H1 (cell line): ENCODE data around the gene ACTL8. TPM values are rescaled to one million over a fixed set of nuclear protein-coding genes. Genes with fewer than 3 reads are reported as not detected.

Experiments used
- CTCF ChIA-PET: fragments of 300-600 bp; sonication (Branson Sonifier 250); formaldehyde crosslinking; loops from one replicate; lab custom pipeline; 2021; ENCODE audit not compliant: partially characterized antibody; lab: Charles Lee
- POLR2A ChIA-PET: fragments of 300-600 bp; sonication (Branson Sonifier 250); formaldehyde crosslinking; loops from one replicate; lab custom pipeline; 2021; ENCODE audit warnings: inconsistent platforms; ENCODE audit not compliant: partially characterized antibody; lab: Charles Lee
- DNase-seq, 2 experiments: peaks; one replicate each; pipeline versions ENCODE4 v3.0.0 to v3.0.0-alpha.2; 2010 to 2022; ENCODE audit warnings: low spot score in 2 of 2, low read depth in 1 of 2, mixed read lengths in 1 of 2
- FAIRE-seq: peaks from 2 replicates; lab custom pipeline; 2011; peaks lifted over from hg19 to GRCh38; lab: Jason Lieb, UNC
- H2AFZ ChIP-seq: 2 replicates; pipeline ENCODE4 v1.8.1; 2012; ENCODE audit warnings: low read length, inconsistent platforms
- H2AK5ac ChIP-seq: 2 replicates; pipeline ENCODE4 v1.6.1; 2013; ENCODE audit warnings: low read depth, low read length
- H2BK120ac ChIP-seq: replicated peaks from 2 replicates; pipeline ENCODE3; 2013; ENCODE audit warnings: low read depth, low read length, inconsistent platforms
- H2BK12ac ChIP-seq: 2 replicates; pipeline ENCODE4 v1.6.1; 2013; ENCODE audit warnings: low read depth, low read length
- H2BK15ac ChIP-seq: 2 replicates; pipeline ENCODE4 v1.6.1; 2013; ENCODE audit warnings: low read length
- H2BK20ac ChIP-seq: 2 replicates; pipeline ENCODE4 v1.6.1; 2013; ENCODE audit warnings: low read length
- H2BK5ac ChIP-seq: 2 replicates; pipeline ENCODE4 v1.6.1; 2013; ENCODE audit warnings: low read depth, low read length
- H3K14ac ChIP-seq: 2 replicates; pipeline ENCODE4 v1.6.1; 2013; ENCODE audit warnings: inconsistent platforms; ENCODE audit not compliant: insufficient read length
- H3K18ac ChIP-seq: 2 replicates; pipeline ENCODE4 v1.6.1; 2013; ENCODE audit warnings: low read length; ENCODE audit errors: extremely low read depth
- H3K23ac ChIP-seq: 2 replicates; pipeline ENCODE4 v1.6.1; 2013; ENCODE audit warnings: inconsistent platforms; ENCODE audit not compliant: insufficient read length
- H3K23me2 ChIP-seq: 2 replicates; pipeline ENCODE4 v1.6.1; 2013; ENCODE audit warnings: low read depth, low read length
- H3K27ac ChIP-seq: 2 replicates; pipeline ENCODE4 v1.6.1; 2011; ENCODE audit warnings: low read depth, low read length, inconsistent platforms
- H3K27me3 ChIP-seq, 4 experiments: replicated peaks in 1 of 4; 1 replicate in 1 of 4; 2 replicates in 3 of 4; pipeline versions ENCODE4 v1.6.1 to v1.8.1; 2011 to 2013; ENCODE audit warnings: low read length in 3 of 4, mild to moderate bottlenecking in 3 of 4, inconsistent platforms in 2 of 4, mixed read lengths in 2 of 4, moderate library complexity in 1 of 4; ENCODE audit not compliant: control insufficient read depth in 3 of 4, insufficient read depth in 3 of 4; ENCODE audit errors: extremely low read depth in 1 of 4
- H3K36me3 ChIP-seq, 4 experiments: 2 replicates each; pipeline versions ENCODE4 v1.6.1 to v1.8.1; 2011 to 2013; ENCODE audit warnings: mild to moderate bottlenecking in 4 of 4, low read length in 3 of 4, moderate library complexity in 2 of 4, control low read depth in 1 of 4, inconsistent platforms in 1 of 4; ENCODE audit not compliant: insufficient read depth in 4 of 4, control insufficient read depth in 2 of 4
- H3K4ac ChIP-seq: replicated peaks from 2 replicates; pipeline ENCODE3; 2013; ENCODE audit warnings: low read length, low read depth, mixed read lengths, inconsistent platforms; ENCODE audit not compliant: insufficient read length
- H3K4me1 ChIP-seq, 4 experiments: replicated peaks in 1 of 4; 1 replicate in 1 of 4; 2 replicates in 3 of 4; pipeline versions ENCODE4 v1.6.1 to v1.8.1; 2011 to 2013; ENCODE audit warnings: low read length in 3 of 4, inconsistent platforms in 2 of 4, mixed read lengths in 1 of 4; ENCODE audit not compliant: insufficient read depth in 4 of 4, control insufficient read depth in 3 of 4
- H3K4me2 ChIP-seq, 2 experiments: 2 replicates each; pipeline versions ENCODE4 v1.6.1 to v1.8.1; 2011 to 2013; ENCODE audit warnings: low read depth in 2 of 2, low read length in 2 of 2, control low read depth in 1 of 2, inconsistent platforms in 1 of 2, mild to moderate bottlenecking in 1 of 2; ENCODE audit not compliant: insufficient read depth in 1 of 2
- H3K4me3 ChIP-seq, 4 experiments: fragments of 200-600, 300-600 bp in 1 of 4; sonication (generic), shearing (Covaris generic), sonication (Bioruptor Twin) in 1 of 4; 2 replicates each; pipeline versions ENCODE4 v1.5.1 to v1.8.1; 2011 to 2016; ENCODE audit warnings: low read length in 4 of 4, low read depth in 3 of 4, control low read depth in 2 of 4, inconsistent platforms in 2 of 4, mild to moderate bottlenecking in 2 of 4, mixed read lengths in 1 of 4, moderate library complexity in 1 of 4; ENCODE audit not compliant: insufficient read depth in 2 of 4; ENCODE audit errors: extremely low read depth in 1 of 4
- H3K56ac ChIP-seq: replicated peaks from 2 replicates; pipeline ENCODE3; 2013; ENCODE audit warnings: low read depth, mild to moderate bottlenecking, mixed read lengths, low read length, inconsistent platforms; ENCODE audit not compliant: insufficient read length
- H3K79me1 ChIP-seq: 2 replicates; pipeline ENCODE4 v1.6.1; 2013; ENCODE audit warnings: low read depth, low read length, control low read depth
- H3K79me2 ChIP-seq, 2 experiments: 2 replicates each; pipeline versions ENCODE4 v1.6.1 to v1.8.1; 2012 to 2013; ENCODE audit warnings: low read length in 2 of 2, mild to moderate bottlenecking in 2 of 2, inconsistent platforms in 1 of 2; ENCODE audit not compliant: insufficient read depth in 2 of 2, control insufficient read depth in 1 of 2
- H3K9ac ChIP-seq, 4 experiments: replicated peaks in 1 of 4; 1 replicate in 1 of 4; 2 replicates in 3 of 4; pipeline versions ENCODE4 v1.6.1 to v1.8.1; 2011 to 2013; ENCODE audit warnings: low read depth in 3 of 4, low read length in 3 of 4, control low read depth in 2 of 4, mild to moderate bottlenecking in 2 of 4, moderate library complexity in 2 of 4, inconsistent platforms in 1 of 4; ENCODE audit errors: extremely low read depth in 1 of 4
- H3K9me3 ChIP-seq, 2 experiments: 2 replicates each; pipeline versions ENCODE4 v1.6.1 to v1.8.1; 2012 to 2013; ENCODE audit warnings: mild to moderate bottlenecking in 2 of 2, moderate library complexity in 2 of 2, control low read depth in 1 of 2, inconsistent platforms in 1 of 2, low read depth in 1 of 2, low read length in 1 of 2, mixed read lengths in 1 of 2; ENCODE audit not compliant: insufficient read depth in 2 of 2
- H4K20me1 ChIP-seq, 2 experiments: replicated peaks in 1 of 2; 2 replicates each; pipeline versions ENCODE3 to v1.8.1; 2011 to 2013; ENCODE audit warnings: inconsistent platforms in 2 of 2, low read length in 2 of 2, mild to moderate bottlenecking in 1 of 2; ENCODE audit not compliant: insufficient read depth in 2 of 2, control insufficient read depth in 1 of 2
- H4K5ac ChIP-seq: 2 replicates; pipeline ENCODE4 v1.6.1; 2013; ENCODE audit warnings: low read length, low read depth, mixed read lengths, inconsistent platforms; ENCODE audit not compliant: insufficient read length
- H4K8ac ChIP-seq: 2 replicates; pipeline ENCODE4 v1.8.0; 2013; ENCODE audit warnings: mild to moderate bottlenecking, moderate library complexity, low read length, inconsistent platforms; ENCODE audit not compliant: insufficient read depth; ENCODE audit errors: extremely low read depth
- H4K91ac ChIP-seq: replicated peaks from 2 replicates; pipeline ENCODE3; 2013; ENCODE audit warnings: low read length, mixed read lengths, inconsistent platforms; ENCODE audit not compliant: insufficient read length
- CTCF ChIP-seq, 3 experiments: IDR thresholded peaks; 1 replicate in 2 of 3; 2 replicates in 1 of 3; pipeline versions ENCODE4 v1.5.1 to v1.6.1; 2011; ENCODE audit warnings: low read length in 3 of 3, mild to moderate bottlenecking in 3 of 3, inconsistent platforms in 2 of 3, low read depth in 1 of 3, moderate library complexity in 1 of 3; ENCODE audit not compliant: insufficient read depth in 1 of 3; ENCODE audit errors: control extremely low read depth in 1 of 3
- FOSL1 ChIP-seq: IDR thresholded peaks from 2 replicates; pipeline ENCODE4 v1.6.1; 2011; ENCODE audit warnings: mild to moderate bottlenecking, low read depth, low read length, moderate library complexity; ENCODE audit not compliant: insufficient read depth
- HDAC6 ChIP-seq: IDR thresholded peaks from one replicate; pipeline ENCODE4 v1.7.1; 2012; ENCODE audit warnings: low read depth, mild to moderate bottlenecking, inconsistent platforms, low read length, moderate library complexity
- RAD21 ChIP-seq, 2 experiments: IDR thresholded peaks in 1 of 2; conservative IDR thresholded peaks in 1 of 2; 2 replicates each; pipeline ENCODE4 v1.6.1; 2011; ENCODE audit warnings: low read depth in 2 of 2, low read length in 2 of 2, improper control_type of control experiment in 1 of 2, inconsistent platforms in 1 of 2, mild to moderate bottlenecking in 1 of 2, moderate library complexity in 1 of 2
- TAF1 ChIP-seq: IDR thresholded peaks from 2 replicates; pipeline ENCODE4 v1.6.1; 2011; ENCODE audit warnings: mild to moderate bottlenecking, low read depth, low read length
- TBP ChIP-seq: IDR thresholded peaks from 2 replicates; pipeline ENCODE4 v1.6.1; 2011; ENCODE audit warnings: low read depth, low read length, improper control_type of control experiment
- WGBS, 2 experiments: shearing (Covaris generic) in 1 of 2; methylation state at CpG; one replicate each; pipeline versions ENCODE4 v1.1.6 to v1.1.7; 2013 to 2015; ENCODE audit warnings: low lambda C conversion rate in 2 of 2, mixed read lengths in 2 of 2, inconsistent platforms in 1 of 2, low coverage in 1 of 2, missing lambda C conversion rate in 1 of 2; ENCODE audit not compliant: insufficient replicate concordance in 2 of 2, insufficient coverage in 1 of 2, insufficient read length in 1 of 2; ENCODE audit errors: extremely low coverage in 1 of 2, missing lambda C conversion rate in 1 of 2; 5-methylcytosine and 5-hydroxymethylcytosine counted together
- polyA plus RNA-seq, 7 experiments: library from polyadenylated mRNA; depleted of rRNA in 3 of 7; stranded (reverse) in 5 of 7; unstranded in 2 of 7; fragments of >200 nt in 5 of 7; fragments of 200-250 nt in 2 of 7; gene quantifications; 1 replicate in 5 of 7; 2 replicates in 1 of 7; 4 replicates in 1 of 7; pipeline versions ENCODE4 v1.2.1 to v1.2.3, GENCODE V29; 2011 to 2013; ENCODE audit warnings: missing spikeins in 2 of 7, mixed read lengths in 2 of 7
- total RNA-seq: library from RNA; stranded (reverse); fragmentation: NEBNext Ultra II Directional; extraction: Animal tissue kit (Norgen Biotek cat#: 25700); gene quantifications from 2 replicates; pipeline ENCODE4 v1.2.1, GENCODE V29; 2021

The ACTL8 gene
- total and polyA plus RNA-seq, 2 of the 8 experiments (the other 6 are each of a cell fraction or from before 2014, with no cell fraction given), result 0.33 to 0.47 TPM

GRCh38 chr1:17728123-17728712, 26.9 kb upstream of the ACTL8 start:
- POLR2A ChIA-PET, result no interaction called here
- CTCF ChIA-PET, result no interaction called here
- FAIRE-seq, result no peak
- H3K4me1 ChIP-seq, result no peaks in the 10 kb centered on the region; a peak in 1 of 7 replicates
- no peak overlapping the region for H4K8ac ChIP-seq
- no peak overlapping the region for H2BK5ac ChIP-seq
- H3K27ac ChIP-seq, result no peak overlapping the region
- H3K36me3 ChIP-seq, result no peaks in the 10 kb centered on the region
- H3K4me3 ChIP-seq, result no peak overlapping the region
- H4K5ac ChIP-seq, result no peak overlapping the region
- H4K20me1 ChIP-seq, result peaks cover 0 to 2% of the 10 kb centered on the region in 2 experiments
- no peak for DNase-seq
- no peak overlapping the region for H3K4ac ChIP-seq
- no peak overlapping the region for H3K23ac ChIP-seq
- no peaks in the 10 kb centered on the region for H3K79me1 ChIP-seq
- H3K18ac ChIP-seq, result no peak overlapping the region
- no peak overlapping the region for H4K91ac ChIP-seq
- no peak overlapping the region for H2BK15ac ChIP-seq
- no peaks in the 10 kb centered on the region for H3K79me2 ChIP-seq
- H2BK20ac ChIP-seq, result no peak overlapping the region
- H3K27me3 ChIP-seq, result no peaks in the 10 kb centered on the region
- H2AK5ac ChIP-seq, result no peak overlapping the region
- H3K14ac ChIP-seq, result no peak overlapping the region
- no peaks in the 10 kb centered on the region for H3K23me2 ChIP-seq
- no peak overlapping the region for H2AFZ ChIP-seq
- no peak overlapping the region for H2BK12ac ChIP-seq
- H3K56ac ChIP-seq, result no peak overlapping the region
- H3K9ac ChIP-seq, result no peak overlapping the region
- H3K9me3 ChIP-seq, result no peaks in the 10 kb centered on the region
- no peak overlapping the region for H2BK120ac ChIP-seq
- WGBS, 2 experiments, result 85% methylated on average over 5 of the region's 6 CpGs; no CpG with 5 or more reads in 1 of the 2 experiments
- TF ChIP-seq TBP (no peak), CTCF (IDR thresholded peaks at IDR 0.05; ENCODE audit: control extremely low read depth in 1 of 3, insufficient read depth in 1 of 3, low read depth in 1 of 3, low read length in 3 of 3) (peak; percentile 20 to 41 (median 38); a peak in 3 of 4 replicates), HDAC6 (no peak), RAD21 (IDR thresholded peaks at IDR 0.05 in 1 of 2, conservative IDR thresholded peaks at IDR 0.05 in 1 of 2; ENCODE audit: low read depth in 2 of 2, low read length in 2 of 2) (peak; percentile 50 to 62), TAF1 (no peak), FOSL1 (no peak)
- no peak overlapping the region for H3K4me2 ChIP-seq
